GM19372 (cell line): ENCODE measurements around the gene HACE1.
"Not testable (repeated sequence)": the region's sequence is repeated elsewhere in the genome, so short reads cannot be mapped to it uniquely, and the experiment has no call there.

Source experiments
- ATAC-seq: cut with Tn5 transposase; IDR thresholded peaks from one replicate; pipeline ENCODE4 v1.9.1; 2021; ENCODE audit warnings: mild to moderate bottlenecking, low read depth, moderate library complexity; ENCODE audit not compliant: unreplicated experiment

HACE1 gene

GRCh38 chr6:104859225-104860146 is at the start of gene HACE1:
Gene HACE1, minus strand, starts transcription at chr6:104859919. Its CDS starts 277 bp downstream, at chr6:104859642.
- peak; percentile 98 for ATAC-seq

GRCh38 chr6:104908888-104909525 is 49.3 kb upstream of the HACE1 start:
- no peak for ATAC-seq

- ATAC-seq: no peak
Measured at GRCh38 chr6:104908031-104908887, 48.5 kb upstream of the HACE1 start.

- not testable (repeated sequence) for ATAC-seq
Measured at GRCh38 chr6:104898893-104899292, 39.2 kb upstream of the HACE1 start.

GRCh38 chr6:104896914-104897313 is 37.2 kb upstream of the HACE1 start:
- ATAC-seq: no peak

- ATAC-seq: no peak
Measured at GRCh38 chr6:104888066-104888465, 28.3 kb upstream of the HACE1 start.

- no peak for ATAC-seq
Measured at GRCh38 chr6:104887350-104887749, 27.6 kb upstream of the HACE1 start.

- no peak for ATAC-seq
Measured at GRCh38 chr6:104885518-104886043, 25.9 kb upstream of the HACE1 start.

- no peak for ATAC-seq
Measured at GRCh38 chr6:104884867-104885517, 25.3 kb upstream of the HACE1 start.

- no peak for ATAC-seq
Measured at GRCh38 chr6:104881964-104882668, 22.4 kb upstream of the HACE1 start.

GRCh38 chr6:104862456-104862855 is 2.7 kb upstream of the HACE1 start:
- ATAC-seq: no peak

GRCh38 chr6:104860221-104860620 is 502 bp upstream of the HACE1 start:
- no peak for ATAC-seq

GRCh38 chr6:104858642-104859041 is 1.1 kb downstream of the HACE1 start:
- no peak for ATAC-seq

GRCh38 chr6:104855507-104855906 is 4.2 kb downstream of the HACE1 start:
- no peak for ATAC-seq

- not testable (repeated sequence) for ATAC-seq
Measured at GRCh38 chr6:104847721-104848120, 12.0 kb downstream of the HACE1 start.

GRCh38 chr6:104843229-104843628 is 16.5 kb downstream of the HACE1 start:
- ATAC-seq: no peak

GRCh38 chr6:104837158-104837557 is 22.6 kb downstream of the HACE1 start:
- no peak for ATAC-seq

GRCh38 chr6:104836479-104837020 is 23.2 kb downstream of the HACE1 start:
- not testable (repeated sequence) for ATAC-seq

- ATAC-seq: no peak
Measured at GRCh38 chr6:104835782-104836181, 23.9 kb downstream of the HACE1 start.
